H9 (cell line): ENCODE measurements around the gene FRYL. TPM values are rescaled to one million over a fixed set of nuclear protein-coding genes. Genes with fewer than 3 reads are reported as not detected.

Experiments used
- DNase-seq: peaks from one replicate; pipeline ENCODE4 v3.0.0-alpha.2; 2017
- H2AFZ ChIP-seq: one replicate; pipeline ENCODE4 v1.6.1; 2013; ENCODE audit warnings: mild to moderate bottlenecking, low read length, control low read depth, moderate library complexity
- H2AK5ac ChIP-seq: 2 replicates; pipeline ENCODE4 v1.6.1; 2013; ENCODE audit warnings: low read length, control low read depth, mixed read lengths; ENCODE audit not compliant: insufficient read length
- H2BK120ac ChIP-seq: one replicate; pipeline ENCODE4 v1.6.1; 2013; ENCODE audit warnings: low read depth, mild to moderate bottlenecking, low read length, control low read depth, inconsistent platforms; ENCODE audit not compliant: poor library complexity, severe bottlenecking
- H2BK12ac ChIP-seq: 2 replicates; pipeline ENCODE4 v1.6.1; 2013; ENCODE audit warnings: low read length, control low read depth, mixed read lengths, low read depth; ENCODE audit not compliant: insufficient read length
- H2BK15ac ChIP-seq: 2 replicates; pipeline ENCODE4 v1.6.1; 2013; ENCODE audit warnings: low read depth, low read length, control low read depth
- H2BK20ac ChIP-seq: one replicate; pipeline ENCODE4 v1.6.1; 2013; ENCODE audit warnings: low read depth, mild to moderate bottlenecking, low read length, control low read depth, inconsistent platforms; ENCODE audit not compliant: poor library complexity, severe bottlenecking
- H2BK5ac ChIP-seq: 2 replicates; pipeline ENCODE4 v1.6.1; 2013; ENCODE audit warnings: low read length, control low read depth, mixed read lengths; ENCODE audit not compliant: insufficient read length
- H3K14ac ChIP-seq: 2 replicates; pipeline ENCODE4 v1.6.1; 2013; ENCODE audit warnings: low read length, control low read depth; ENCODE audit not compliant: insufficient read depth
- H3K18ac ChIP-seq: 2 replicates; pipeline ENCODE4 v1.6.1; 2013; ENCODE audit warnings: low read depth, mild to moderate bottlenecking, mixed read lengths, low read length, control low read depth; ENCODE audit not compliant: insufficient read length
- H3K23ac ChIP-seq: 2 replicates; pipeline ENCODE4 v1.6.1; 2013; ENCODE audit warnings: low read length, control low read depth, mixed read lengths, low read depth; ENCODE audit not compliant: insufficient read length
- H3K23me2 ChIP-seq: 2 replicates; pipeline ENCODE4 v1.6.1; 2013; ENCODE audit warnings: low read depth, mild to moderate bottlenecking, mixed read lengths, low read length, control low read depth; ENCODE audit not compliant: insufficient read length, poor library complexity, severe bottlenecking
- H3K27ac ChIP-seq: 2 replicates; pipeline ENCODE4 v1.5.1; 2013; ENCODE audit warnings: low read length, control low read depth, mixed read lengths, low read depth; ENCODE audit not compliant: insufficient read length
- H3K27me3 ChIP-seq: 2 replicates; pipeline ENCODE4 v1.6.1; 2013; ENCODE audit warnings: low read length, control low read depth, inconsistent platforms; ENCODE audit not compliant: insufficient read depth
- H3K4ac ChIP-seq: 2 replicates; pipeline ENCODE4 v1.6.1; 2013; ENCODE audit warnings: low read depth, mild to moderate bottlenecking, control low read depth, inconsistent platforms, low read length, moderate library complexity
- H3K4me1 ChIP-seq: 2 replicates; pipeline ENCODE4 v1.6.1; 2013; ENCODE audit warnings: low read length, control low read depth, inconsistent platforms; ENCODE audit not compliant: insufficient read depth
- H3K4me2 ChIP-seq: 2 replicates; pipeline ENCODE4 v1.6.1; 2013; ENCODE audit warnings: low read length, control low read depth, mixed read lengths; ENCODE audit not compliant: insufficient read length, insufficient read depth
- H3K56ac ChIP-seq: 2 replicates; pipeline ENCODE4 v1.6.1; 2013; ENCODE audit warnings: low read depth, mild to moderate bottlenecking, mixed read lengths, low read length, control low read depth; ENCODE audit not compliant: insufficient read length
- H3K79me1 ChIP-seq: 2 replicates; pipeline ENCODE4 v1.6.1; 2013; ENCODE audit warnings: low read depth, mild to moderate bottlenecking, moderate library complexity, low read length, control low read depth, inconsistent platforms; ENCODE audit not compliant: insufficient read depth, poor library complexity, severe bottlenecking
- H3K79me2 ChIP-seq: 2 replicates; pipeline ENCODE4 v1.6.1; 2013; ENCODE audit warnings: low read length, control low read depth, inconsistent platforms; ENCODE audit not compliant: insufficient read depth
- H3K9ac ChIP-seq: 2 replicates; pipeline ENCODE4 v1.6.1; 2013; ENCODE audit warnings: low read length, control low read depth, mixed read lengths; ENCODE audit not compliant: insufficient read length; ENCODE audit errors: extremely low read depth
- H3K9me3 ChIP-seq: one replicate; pipeline ENCODE4 v1.6.1; 2013; ENCODE audit warnings: low read depth, low read length, inconsistent platforms; ENCODE audit not compliant: control insufficient read depth
- H3T11ph ChIP-seq: one replicate; pipeline ENCODE4 v1.6.1; 2013; ENCODE audit warnings: mild to moderate bottlenecking, low read length, control low read depth, inconsistent platforms
- H4K20me1 ChIP-seq: one replicate; pipeline ENCODE4 v1.6.1; 2013; ENCODE audit not compliant: control insufficient read depth, insufficient read length, insufficient read depth
- H4K5ac ChIP-seq: 2 replicates; pipeline ENCODE4 v1.6.1; 2013; ENCODE audit warnings: low read depth, mild to moderate bottlenecking, mixed read lengths, low read length, control low read depth; ENCODE audit not compliant: insufficient read length
- H4K8ac ChIP-seq: replicated peaks from 2 replicates; pipeline ENCODE4 v1.6.1; 2013; ENCODE audit warnings: low read length, control low read depth, mixed read lengths, low read depth; ENCODE audit not compliant: insufficient read length
- H4K91ac ChIP-seq: 2 replicates; pipeline ENCODE4 v1.6.1; 2013; ENCODE audit warnings: low read depth, mild to moderate bottlenecking, moderate library complexity, mixed read lengths, low read length, control low read depth; ENCODE audit not compliant: insufficient read length
- H3K27ac Mint-ChIP-seq, 3 experiments: 2 replicates in 2 of 3; 3 replicates in 1 of 3; pipeline ENCODE4 v1.8.0; 2020 to 2021; ENCODE audit warnings: mixed read lengths in 3 of 3, mild to moderate bottlenecking in 1 of 3, moderate library complexity in 1 of 3
- H3K27me3 Mint-ChIP-seq: 2 replicates; pipeline ENCODE4 v1.8.0; 2021; ENCODE audit warnings: low read depth, mild to moderate bottlenecking, moderate library complexity, mixed read lengths
- H3K36me3 Mint-ChIP-seq, 3 experiments: 2 replicates in 2 of 3; 3 replicates in 1 of 3; pipeline ENCODE4 v1.8.0; 2020 to 2021; ENCODE audit warnings: low read depth in 3 of 3, mixed read lengths in 3 of 3; ENCODE audit not compliant: insufficient read depth in 1 of 3
- H3K4me1 Mint-ChIP-seq, 2 experiments: 2 replicates each; pipeline ENCODE4 v1.8.0; 2020; ENCODE audit warnings: mixed read lengths in 2 of 2
- H3K4me3 Mint-ChIP-seq, 2 experiments: 2 replicates in 1 of 2; 3 replicates in 1 of 2; pipeline ENCODE4 v1.8.0; 2020 to 2021; ENCODE audit warnings: mild to moderate bottlenecking in 2 of 2, mixed read lengths in 2 of 2, moderate library complexity in 1 of 2
- H3K9me3 Mint-ChIP-seq, 2 experiments: 2 replicates in 1 of 2; 3 replicates in 1 of 2; pipeline ENCODE4 v1.8.0; 2020; ENCODE audit warnings: mild to moderate bottlenecking in 2 of 2, mixed read lengths in 2 of 2, moderate library complexity in 1 of 2
- WGBS: extraction: QIAGEN DNeasy Blood & Tissue Kit; methylation state at CpG from one replicate; pipeline ENCODE4 v1.1.7; 2013; ENCODE audit warnings: missing lambda C conversion rate, low lambda C conversion rate, mixed read lengths; ENCODE audit not compliant: insufficient read length; ENCODE audit errors: extremely low coverage; 5-methylcytosine and 5-hydroxymethylcytosine counted together
- total RNA-seq: library from RNA; stranded (reverse); gene quantifications from 2 replicates; pipeline ENCODE4 v1.2.1, GENCODE V29; 2021
- TF ChIP-seq, protein P1 (sequence below): fragments of 200-600 bp; sonication (generic); conservative IDR thresholded peaks from 3 replicates; pipeline ENCODE4 v1.8.0; 2021; ENCODE audit warnings: antibody characterized with exemption, mild to moderate bottlenecking

FRYL gene
- total RNA-seq, 1 experiment from 2014 or later: 31.5 TPM

- Histone ChIP-seq H3K4ac (no peak overlapping the region), H2BK120ac (no peak overlapping the region), H2BK12ac (no peak overlapping the region), H3K79me1 (no peaks in the 10 kb centered on the region), H3K9me3 (no peaks in the 10 kb centered on the region), H4K8ac (no peak overlapping the region), H3T11ph (no peak overlapping the region), H3K27me3 (no peaks in the 10 kb centered on the region), H2AFZ (no peak overlapping the region), H2BK20ac (no peak overlapping the region), H2BK15ac (no peak overlapping the region), H3K23ac (no peak overlapping the region), H3K14ac (no peak overlapping the region), H4K20me1 (no peaks in the 10 kb centered on the region), H3K4me1 (peaks cover 5% of the 10 kb centered on the region; the same call in 1 of the 2 replicates), H3K4me2 (no peak overlapping the region), H4K91ac (no peak overlapping the region), H3K27ac (no peak overlapping the region), H3K18ac (no peak overlapping the region), H3K9ac (no peak overlapping the region), H2AK5ac (no peak overlapping the region), H3K56ac (no peak overlapping the region), H4K5ac (no peak overlapping the region), H3K23me2 (no peaks in the 10 kb centered on the region), H2BK5ac (no peak overlapping the region), H3K79me2 (no peaks in the 10 kb centered on the region; the same call in 1 of the 2 replicates)
- no peak for DNase-seq
- Mint-ChIP-seq H3K9me3 (no peaks in the 10 kb centered on the region; a peak in 1 of 5 replicates), H3K27ac (no peak overlapping the region), H3K4me1 (peaks cover 15% of the 10 kb centered on the region in 2 experiments), H3K4me3 (no peak overlapping the region), H3K36me3 (peaks cover 1 to 8% (median 4%) of the 10 kb centered on the region in 3 experiments; a peak in 4 of 7 replicates), H3K27me3 (no peaks in the 10 kb centered on the region)
- no CpG with 5 or more reads among the region's 1 CpG for WGBS
- TF ChIP-seq, protein P1, sequence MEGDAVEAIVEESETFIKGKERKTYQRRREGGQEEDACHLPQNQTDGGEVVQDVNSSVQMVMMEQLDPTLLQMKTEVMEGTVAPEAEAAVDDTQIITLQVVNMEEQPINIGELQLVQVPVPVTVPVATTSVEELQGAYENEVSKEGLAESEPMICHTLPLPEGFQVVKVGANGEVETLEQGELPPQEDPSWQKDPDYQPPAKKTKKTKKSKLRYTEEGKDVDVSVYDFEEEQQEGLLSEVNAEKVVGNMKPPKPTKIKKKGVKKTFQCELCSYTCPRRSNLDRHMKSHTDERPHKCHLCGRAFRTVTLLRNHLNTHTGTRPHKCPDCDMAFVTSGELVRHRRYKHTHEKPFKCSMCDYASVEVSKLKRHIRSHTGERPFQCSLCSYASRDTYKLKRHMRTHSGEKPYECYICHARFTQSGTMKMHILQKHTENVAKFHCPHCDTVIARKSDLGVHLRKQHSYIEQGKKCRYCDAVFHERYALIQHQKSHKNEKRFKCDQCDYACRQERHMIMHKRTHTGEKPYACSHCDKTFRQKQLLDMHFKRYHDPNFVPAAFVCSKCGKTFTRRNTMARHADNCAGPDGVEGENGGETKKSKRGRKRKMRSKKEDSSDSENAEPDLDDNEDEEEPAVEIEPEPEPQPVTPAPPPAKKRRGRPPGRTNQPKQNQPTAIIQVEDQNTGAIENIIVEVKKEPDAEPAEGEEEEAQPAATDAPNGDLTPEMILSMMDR: no peak
Measured at GRCh38 chr4:48670587-48670986, 109.5 kb downstream of the FRYL start.
